ENCODE data around the gene NR1D1.

The NR1D1 gene

GRCh38 chr17:40110026-40110845 is 9.8 kb upstream of the NR1D1 start:
- Histone ChIP-seq H3K27ac (ENCODE audit: extremely low read depth, low read depth, low read length) (no peak overlapping the region; the same call in 1 of the 2 replicates), H3K4me1 (ENCODE audit: control insufficient read depth, insufficient read depth, low read length) (peaks cover 32% of the 10 kb centered on the region), H3K4me3 (ENCODE audit: low read depth, low read length) (no peak overlapping the region), H3K9me3 (ENCODE audit: control insufficient read depth, insufficient read depth, low read depth, low read length) (no peaks in the 10 kb centered on the region), H3K36me3 (ENCODE audit: control insufficient read depth in 2 of 2, insufficient read depth in 1 of 2, low read length in 2 of 2) (no peaks in the 10 kb centered on the region)
- ChIA-PET CTCF (interaction anchor here (0.6 to 7.8 kb wide), 27 partner anchors 8 to 196 kb away, joined by 3 to 182 read pairs (median 7); partner anchors contain the start of genes CSF3, MSL1, NR1D1 and RAPGEFL1), POLR2A (interaction anchor here (0.5 to 8.2 kb wide), 11 partner anchors 11 to 371 kb away, joined by 3 to 117 read pairs (median 5); partner anchors contain the start of genes CASC3, MED24, MSL1 and NR1D1)
- TF ChIP-seq ZNF311 (tag by site-specific recombination; IDR thresholded peaks at IDR 0.05; ENCODE audit: borderline replicate concordance) (no peak), GLIS2 (tag by site-specific recombination; IDR thresholded peaks at IDR 0.05) (no peak), ZNF202 (tag by site-specific recombination; IDR thresholded peaks at IDR 0.05; ENCODE audit: borderline replicate concordance) (no peak), ZNF239 (tag by site-specific recombination; IDR thresholded peaks at IDR 0.05) (no peak), ZNF501 (tag by site-specific recombination; IDR thresholded peaks at IDR 0.05) (no peak), ZNF138 (tag by site-specific recombination; IDR thresholded peaks at IDR 0.05; ENCODE audit: borderline replicate concordance) (no peak), SALL2 (tag by site-specific recombination; IDR thresholded peaks at IDR 0.05; ENCODE audit: borderline replicate concordance) (no peak), ZNF768 (tag by site-specific recombination; IDR thresholded peaks at IDR 0.05) (no peak), KLF1 (tag by site-specific recombination; IDR thresholded peaks at IDR 0.05) (0 out of 2 replicates have a peak, but pooled peaks have one; percentile 18), ZNF558 (tag by site-specific recombination; IDR thresholded peaks at IDR 0.05) (no peak), PRDM1 (tag by site-specific recombination; IDR thresholded peaks at IDR 0.05) (peak; percentile 26; the same call in 1 of the 2 replicates), ZNF654 (tag by site-specific recombination; IDR thresholded peaks at IDR 0.05; ENCODE audit: low read depth) (no peak), ZNF394 (tag by site-specific recombination; IDR thresholded peaks at IDR 0.05; ENCODE audit: borderline replicate concordance) (no peak), RBAK (tag by site-specific recombination; IDR thresholded peaks at IDR 0.05) (no peak), ZNF157 (tag by site-specific recombination; IDR thresholded peaks at IDR 0.05) (no peak), SP3 (tag by site-specific recombination; IDR thresholded peaks at IDR 0.05) (0 out of 2 replicates have a peak, but pooled peaks have one; percentile 18), OVOL3 (tag by site-specific recombination; IDR thresholded peaks at IDR 0.05) (no peak), ZNF324 (tag by site-specific recombination; IDR thresholded peaks at IDR 0.05) (no peak), ZFHX2 (tag by site-specific recombination; conservative IDR thresholded peaks at IDR 0.05) (0 out of 2 replicates have a peak, but pooled peaks have one; percentile 14)
- TF ChIP-seq, protein P1, sequence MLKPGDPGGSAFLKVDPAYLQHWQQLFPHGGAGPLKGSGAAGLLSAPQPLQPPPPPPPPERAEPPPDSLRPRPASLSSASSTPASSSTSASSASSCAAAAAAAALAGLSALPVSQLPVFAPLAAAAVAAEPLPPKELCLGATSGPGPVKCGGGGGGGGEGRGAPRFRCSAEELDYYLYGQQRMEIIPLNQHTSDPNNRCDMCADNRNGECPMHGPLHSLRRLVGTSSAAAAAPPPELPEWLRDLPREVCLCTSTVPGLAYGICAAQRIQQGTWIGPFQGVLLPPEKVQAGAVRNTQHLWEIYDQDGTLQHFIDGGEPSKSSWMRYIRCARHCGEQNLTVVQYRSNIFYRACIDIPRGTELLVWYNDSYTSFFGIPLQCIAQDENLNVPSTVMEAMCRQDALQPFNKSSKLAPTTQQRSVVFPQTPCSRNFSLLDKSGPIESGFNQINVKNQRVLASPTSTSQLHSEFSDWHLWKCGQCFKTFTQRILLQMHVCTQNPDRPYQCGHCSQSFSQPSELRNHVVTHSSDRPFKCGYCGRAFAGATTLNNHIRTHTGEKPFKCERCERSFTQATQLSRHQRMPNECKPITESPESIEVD (tag by site-specific recombination; IDR thresholded peaks at IDR 0.05), result no peak
- TF ChIP-seq, protein P2, sequence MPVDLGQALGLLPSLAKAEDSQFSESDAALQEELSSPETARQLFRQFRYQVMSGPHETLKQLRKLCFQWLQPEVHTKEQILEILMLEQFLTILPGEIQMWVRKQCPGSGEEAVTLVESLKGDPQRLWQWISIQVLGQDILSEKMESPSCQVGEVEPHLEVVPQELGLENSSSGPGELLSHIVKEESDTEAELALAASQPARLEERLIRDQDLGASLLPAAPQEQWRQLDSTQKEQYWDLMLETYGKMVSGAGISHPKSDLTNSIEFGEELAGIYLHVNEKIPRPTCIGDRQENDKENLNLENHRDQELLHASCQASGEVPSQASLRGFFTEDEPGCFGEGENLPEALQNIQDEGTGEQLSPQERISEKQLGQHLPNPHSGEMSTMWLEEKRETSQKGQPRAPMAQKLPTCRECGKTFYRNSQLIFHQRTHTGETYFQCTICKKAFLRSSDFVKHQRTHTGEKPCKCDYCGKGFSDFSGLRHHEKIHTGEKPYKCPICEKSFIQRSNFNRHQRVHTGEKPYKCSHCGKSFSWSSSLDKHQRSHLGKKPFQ (tag by site-specific recombination; IDR thresholded peaks at IDR 0.05), result no peak

Measured in HEK293 (cell line).